Neural cell (in vitro differentiated cells): ENCODE results near the gene LPCAT1.

Experiments used
- CTCF ChIP-seq: fragments of 450-650 bp; IDR thresholded peaks from 2 replicates; pipeline ENCODE4 v1.5.1; 2014; ENCODE audit warnings: antibody characterized with exemption, mild to moderate bottlenecking, moderate library complexity; ENCODE audit not compliant: poor library complexity, severe bottlenecking
- EP300 ChIP-seq: fragments of 450-650 bp; conservative IDR thresholded peaks from 2 replicates; pipeline ENCODE4 v1.6.1; 2014; ENCODE audit warnings: antibody characterized with exemption, mild to moderate bottlenecking, moderate library complexity; ENCODE audit not compliant: poor library complexity, severe bottlenecking
- EZH2 ChIP-seq: fragments of 200-600, 300-800 bp; shearing (Covaris generic), sonication (generic); IDR thresholded peaks from 2 replicates; pipeline ENCODE4 v1.6.1; 2014; ENCODE audit warnings: antibody characterized with exemption, low read length, borderline replicate concordance, mild to moderate bottlenecking; ENCODE audit not compliant: insufficient read depth, poor library complexity, severe bottlenecking
- POLR2AphosphoS5 ChIP-seq: IDR thresholded peaks from 2 replicates; pipeline ENCODE4 v1.6.1; 2012
- REST ChIP-seq: IDR thresholded peaks from 2 replicates; pipeline ENCODE4 v1.6.1; 2012; ENCODE audit warnings: borderline replicate concordance
- SMC3 ChIP-seq: fragments of 450-650 bp; conservative IDR thresholded peaks from 2 replicates; pipeline ENCODE4 v1.6.1; 2014; ENCODE audit warnings: antibody characterized with exemption, mild to moderate bottlenecking, moderate library complexity; ENCODE audit not compliant: poor library complexity
- TAF1 ChIP-seq: IDR thresholded peaks from 2 replicates; pipeline ENCODE4 v1.6.1; 2012; ENCODE audit warnings: low read depth

- TF ChIP-seq CTCF = no peak
- TF ChIP-seq TAF1 = no peak
- no peak for TF ChIP-seq EZH2
- TF ChIP-seq REST = no peak
- TF ChIP-seq POLR2AphosphoS5 = no peak
- no peak for TF ChIP-seq EP300
- TF ChIP-seq SMC3 = no peak
Measured at GRCh38 chr5:1493941-1494340, 29.8 kb downstream of the LPCAT1 start.
